GM12878 (cell line): ENCODE data around the gene SNED1. TPM values are rescaled to one million over a fixed set of nuclear protein-coding genes. Genes with fewer than 3 reads are reported as not detected.

Experiments used
- ATAC-seq: fragments of 200-7000 bp; cut with Tn5 transposase; 3 replicates; pipeline ENCODE4 v1.9.1; 2020; ENCODE audit warnings: mild to moderate bottlenecking, moderate library complexity
- BruUV-seq: library from RNA; stranded (reverse); fragments of 400-500 nt; replicated peaks from 2 replicates; lab custom pipeline; 2021; lab: Mats Ljungman, UMichigan
- CTCF ChIA-PET: fragments of 300-600 bp; sonication (Branson Sonifier 250); formaldehyde crosslinking; extraction: SDS; loops from one replicate; lab custom pipeline; 2021; ENCODE audit warnings: inconsistent platforms; lab: Yijun Ruan, JAX
- POLR2A ChIA-PET: fragments of 350-600 bp; formaldehyde crosslinking; extraction: SDS; loops from one replicate; lab custom pipeline; 2021; ENCODE audit warnings: inconsistent platforms; lab: Charles Lee
- RAD21 ChIA-PET: fragments of 300-600 bp; sonication (Branson Sonifier 250); formaldehyde crosslinking; loops from one replicate; lab custom pipeline; 2023; ENCODE audit warnings: antibody characterized with exemption; ENCODE audit not compliant: unreplicated experiment; lab: Charles Lee
- SMC1A ChIA-PET: fragments of 300-600 bp; sonication (Branson Sonifier 250); formaldehyde crosslinking; loops from one replicate; lab custom pipeline; 2023; ENCODE audit not compliant: unreplicated experiment, uncharacterized antibody; lab: Charles Lee
- DNase-seq: peaks from one replicate; pipeline ENCODE4 v3.0.0-alpha.2; 2011; ENCODE audit warnings: low read depth, low spot score
- FAIRE-seq: peaks from 3 replicates; lab custom pipeline; 2011; peaks lifted over from hg19 to GRCh38; lab: Jason Lieb, UNC
- H2AFZ ChIP-seq: 2 replicates; pipeline ENCODE4 v1.6.0; 2011; ENCODE audit warnings: low read depth, low read length, control low read depth; ENCODE audit not compliant: control insufficient read depth
- H3K27ac ChIP-seq: 2 replicates; pipeline ENCODE4 v1.5.1; 2011; ENCODE audit warnings: control low read depth; ENCODE audit not compliant: control insufficient read depth, insufficient read depth
- H3K27me3 ChIP-seq, 2 experiments: replicated peaks in 1 of 2; 2 replicates each; pipeline versions ENCODE4 v1.6.0 to v1.6.1; 2011; ENCODE audit warnings: low read length in 1 of 2; ENCODE audit not compliant: control insufficient read depth in 2 of 2, insufficient read depth in 2 of 2
- H3K36me3 ChIP-seq, 2 experiments: 2 replicates each; pipeline ENCODE4 v1.5.1; 2011; ENCODE audit warnings: low read length in 1 of 2; ENCODE audit not compliant: control insufficient read depth in 2 of 2, insufficient read depth in 2 of 2
- H3K4me1 ChIP-seq: 2 replicates; pipeline ENCODE4 v1.6.1; 2011; ENCODE audit warnings: mild to moderate bottlenecking, low read length, moderate library complexity, mixed read lengths; ENCODE audit not compliant: control insufficient read depth, insufficient read depth
- H3K4me2 ChIP-seq: 2 replicates; pipeline ENCODE4 v1.6.0; 2011; ENCODE audit warnings: control low read depth; ENCODE audit not compliant: control insufficient read depth, insufficient read depth
- H3K4me3 ChIP-seq: fragments of 200-600 bp; sonication (generic); 2 replicates; pipeline ENCODE4 v1.5.1; 2016
- H3K79me2 ChIP-seq: 2 replicates; pipeline ENCODE4 v1.6.0; 2011; ENCODE audit warnings: low read length; ENCODE audit not compliant: control insufficient read depth, insufficient read depth
- H3K9ac ChIP-seq: 2 replicates; pipeline ENCODE4 v1.8.0; 2011; ENCODE audit warnings: low read length, control low read depth, mixed read lengths; ENCODE audit not compliant: control insufficient read depth, insufficient read depth
- H3K9me3 ChIP-seq: replicated peaks from 3 replicates; pipeline ENCODE4 v1.5.1; 2011; ENCODE audit warnings: mild to moderate bottlenecking, low read length; ENCODE audit not compliant: control insufficient read depth, insufficient read depth
- H4K20me1 ChIP-seq: 2 replicates; pipeline ENCODE4 v1.6.0; 2011; ENCODE audit not compliant: control insufficient read depth, insufficient read depth
- BCL11A ChIP-seq: IDR thresholded peaks from 2 replicates; pipeline ENCODE4 v1.6.1; 2011; ENCODE audit warnings: low read depth, low read length
- BHLHE40 ChIP-seq, 2 experiments: fragments of 450-650 bp in 1 of 2; IDR thresholded peaks; 2 replicates each; pipeline ENCODE4 v1.6.1; 2011 to 2017; ENCODE audit warnings: low read depth in 2 of 2, borderline replicate concordance in 1 of 2, improper control_type of control experiment in 1 of 2, low read length in 1 of 2, mild to moderate bottlenecking in 1 of 2
- BRCA1 ChIP-seq: IDR thresholded peaks from 2 replicates; pipeline ENCODE4 v1.6.1; 2011; ENCODE audit warnings: low read depth, low read length, improper control_type of control experiment
- CHD2 ChIP-seq: IDR thresholded peaks from 2 replicates; pipeline ENCODE4 v1.6.1; 2011; ENCODE audit warnings: low read depth, low read length, improper control_type of control experiment, borderline replicate concordance
- CREB1 ChIP-seq: IDR thresholded peaks from 2 replicates; pipeline ENCODE4 v1.6.1; 2012; ENCODE audit warnings: low read depth, mild to moderate bottlenecking, inconsistent platforms
- GABPA ChIP-seq: IDR thresholded peaks from 2 replicates; pipeline ENCODE4 v1.6.1; 2014; ENCODE audit warnings: antibody characterized with exemption, low read depth, mild to moderate bottlenecking, inconsistent platforms
- HCFC1 ChIP-seq: fragments of 150-350 bp; IDR thresholded peaks from 2 replicates; pipeline ENCODE4 v1.6.1; 2014; ENCODE audit warnings: low read length
- NR2F1 ChIP-seq: fragments of 450-650 bp; conservative IDR thresholded peaks from 2 replicates; pipeline ENCODE4 v1.6.1; 2017; ENCODE audit warnings: mild to moderate bottlenecking
- PAX5 ChIP-seq: IDR thresholded peaks from 2 replicates; pipeline ENCODE4 v1.6.1; 2011; ENCODE audit warnings: low read depth, low read length, borderline replicate concordance
- SIX5 ChIP-seq: IDR thresholded peaks from 2 replicates; pipeline ENCODE4 v1.6.1; 2011; ENCODE audit warnings: mild to moderate bottlenecking, low read depth, low read length, moderate library complexity; ENCODE audit not compliant: severe bottlenecking
- SP1 ChIP-seq: IDR thresholded peaks from one replicate; pipeline ENCODE4 v1.6.1; 2011; ENCODE audit warnings: low read depth, low read length
- WGBS: methylation state at CpG from one replicate; pipeline ENCODE4 v1.1.6; 2016; ENCODE audit warnings: low lambda C conversion rate; ENCODE audit not compliant: insufficient replicate concordance, insufficient coverage; ENCODE audit errors: missing lambda C conversion rate; 5-methylcytosine and 5-hydroxymethylcytosine counted together
- in situ Hi-C: fragments of 300-500 bp; cut with MboI; formaldehyde crosslinking; loops from 9 replicates; pipeline ENCODE4 v1.14.3; 2018; ENCODE audit warnings: mixed read lengths
- intact Hi-C: fragments of 100-400 bp; cut with micrococcal nuclease; formaldehyde crosslinking; loops from one replicate; pipeline ENCODE4 v1.14.2; 2022; ENCODE audit not compliant: unreplicated experiment
- polyA plus RNA-seq, 11 experiments: library from polyadenylated mRNA; depleted of rRNA in 4 of 11; unstranded in 6 of 11; stranded (reverse) in 5 of 11; fragments of >200 nt; fragmentation: Nextera tagmentation in 4 of 11; fragmentation: Illumina TruSeq in 1 of 11; extraction: Ambion mirVana in 4 of 11; extraction: Trizol in 1 of 11; gene quantifications; 1 replicate in 1 of 11; 2 replicates in 10 of 11; pipeline versions ENCODE4 v1.2.1 to v1.2.3, GENCODE V29; 2011 to 2016; ENCODE audit warnings: inconsistent platforms in 2 of 11, missing spikeins in 2 of 11, low read depth in 1 of 11
- total RNA-seq, 4 experiments: library from RNA; depleted of rRNA in 3 of 4; stranded (reverse); fragments of >200 nt in 3 of 4; fragmentation: Illumina TruSeq in 1 of 4; extraction: Trizol in 1 of 4; gene quantifications; 2 replicates each; pipeline versions ENCODE4 v1.2.1 to v1.2.3, GENCODE V29; 2013 to 2021
- TF ChIP-seq, protein P1 (sequence below): fragments of 450-650 bp; IDR thresholded peaks from 2 replicates; pipeline ENCODE4 v1.6.1; 2017; ENCODE audit warnings: mild to moderate bottlenecking
- TF ChIP-seq, protein P2 (sequence below): IDR thresholded peaks from 2 replicates; pipeline ENCODE4 v1.6.1; 2012; ENCODE audit warnings: improper control_type of control experiment, low read depth, low read length; ENCODE audit not compliant: insufficient replicate concordance

Gene SNED1
- total and polyA plus RNA-seq, 10 of the 15 experiments (the other 5 are each of a cell fraction or from before 2014, with no cell fraction given) = 0.05 to 8.4 (median 3.0) TPM

DNA sequence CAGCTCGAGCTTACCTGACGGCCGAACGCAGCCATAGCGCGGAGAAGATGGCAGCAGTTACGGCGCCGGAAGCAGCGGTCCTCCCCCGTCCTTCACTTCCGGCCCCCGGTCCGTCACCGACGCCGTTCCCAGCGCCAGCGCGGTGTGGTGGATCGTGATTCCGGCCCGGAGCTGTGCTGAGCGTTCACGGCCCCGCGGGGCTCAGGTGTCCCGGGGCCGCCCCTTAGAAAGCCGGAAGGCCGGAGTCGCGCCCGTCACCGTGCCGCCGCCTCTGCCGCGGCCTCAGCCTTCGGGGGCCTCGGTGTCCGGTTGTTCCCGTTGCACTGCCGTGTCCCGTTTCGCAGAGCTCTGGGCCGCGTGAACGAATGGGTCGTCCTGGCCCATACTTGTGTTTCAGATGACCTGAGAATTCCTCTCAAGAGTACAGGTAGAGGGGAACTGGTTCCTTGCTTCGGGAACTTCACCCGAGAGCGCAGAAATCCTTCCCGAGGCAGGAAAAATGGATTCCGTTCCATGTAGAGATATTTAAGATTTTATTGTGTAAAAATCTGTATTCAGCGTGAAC is 103.9 kb downstream of the SNED1 start, which contains the start of gene MTERF4 (continued):
- TF ChIP-seq, protein P1, sequence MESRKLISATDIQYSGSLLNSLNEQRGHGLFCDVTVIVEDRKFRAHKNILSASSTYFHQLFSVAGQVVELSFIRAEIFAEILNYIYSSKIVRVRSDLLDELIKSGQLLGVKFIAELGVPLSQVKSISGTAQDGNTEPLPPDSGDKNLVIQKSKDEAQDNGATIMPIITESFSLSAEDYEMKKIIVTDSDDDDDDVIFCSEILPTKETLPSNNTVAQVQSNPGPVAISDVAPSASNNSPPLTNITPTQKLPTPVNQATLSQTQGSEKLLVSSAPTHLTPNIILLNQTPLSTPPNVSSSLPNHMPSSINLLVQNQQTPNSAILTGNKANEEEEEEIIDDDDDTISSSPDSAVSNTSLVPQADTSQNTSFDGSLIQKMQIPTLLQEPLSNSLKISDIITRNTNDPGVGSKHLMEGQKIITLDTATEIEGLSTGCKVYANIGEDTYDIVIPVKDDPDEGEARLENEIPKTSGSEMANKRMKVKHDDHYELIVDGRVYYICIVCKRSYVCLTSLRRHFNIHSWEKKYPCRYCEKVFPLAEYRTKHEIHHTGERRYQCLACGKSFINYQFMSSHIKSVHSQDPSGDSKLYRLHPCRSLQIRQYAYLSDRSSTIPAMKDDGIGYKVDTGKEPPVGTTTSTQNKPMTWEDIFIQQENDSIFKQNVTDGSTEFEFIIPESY = no peak
- TF ChIP-seq CREB1 (peak; percentile 86), CHD2 (peak; percentile 84), NR2F1 (peak; percentile 59; the same call in 1 of the 2 replicates), HCFC1 (peak; percentile 93)

DNA sequence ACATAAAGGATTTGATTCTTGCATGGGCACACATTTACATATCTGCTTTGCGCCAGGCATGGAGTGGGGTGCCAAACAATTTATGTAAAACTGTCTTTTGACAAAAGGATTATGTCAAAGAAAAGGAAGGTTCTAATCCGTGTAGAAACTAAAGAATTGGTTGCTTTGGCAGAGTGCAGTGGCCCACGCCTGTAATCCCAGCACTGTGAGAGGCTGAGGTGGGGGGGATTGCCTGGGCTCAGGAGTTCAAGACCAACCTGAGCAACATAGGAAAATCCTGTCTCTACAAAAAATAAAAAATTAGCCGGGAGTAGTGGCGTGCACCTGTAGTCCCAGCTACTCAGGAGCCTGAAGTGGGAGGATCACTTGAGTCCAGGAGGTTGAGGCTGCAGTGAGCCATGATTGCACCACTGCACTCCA is 104.8 kb downstream of the SNED1 start:
- H3K9ac ChIP-seq = peak overlapping the region; percentile 95
- intact Hi-C loops (loop anchor here (5.0 kb wide), 2 partner anchors 44 to 214 kb away; partner anchors contain the start of genes HDLBP, PASK and SEPTIN2), in situ Hi-C loops (no loop called here)
- FAIRE-seq (no peak), ATAC-seq (no peak), DNase-seq (no peak)
- H3K79me2 ChIP-seq = peaks cover 55% of the 10 kb centered on the region
- H4K20me1 ChIP-seq = no peaks in the 10 kb centered on the region
- ChIA-PET RAD21 (interaction anchor here (2.1 to 5.0 kb wide), 2 partner anchors 15 to 47 kb away, joined by 7 to 62 read pairs; partner anchors contain the start of genes PASK and PPP1R7), POLR2A (interaction anchor here (0.7 to 4.9 kb wide), 3 partner anchors 8 to 47 kb away, joined by 5 to 54 read pairs (median 14); partner anchors contain the start of genes PASK and PPP1R7), CTCF (no interaction called here), SMC1A (interaction anchor here (6.3 kb wide), 1 partner anchor 9 kb away, joined by 53 read pairs; no protein-coding TSS in a partner anchor)
- no peaks in the 10 kb centered on the region for H3K9me3 ChIP-seq
- H3K27ac ChIP-seq = peak overlapping the region; percentile 90
- WGBS = 2% methylated on average over 5 of the region's 5 CpGs
- peak overlapping the region; percentile 58 for H3K4me2 ChIP-seq
- peaks cover 4 to 7% of the 10 kb centered on the region in 2 experiments; a peak in 3 of 4 replicates for H3K36me3 ChIP-seq
- no TSS peak for BruUV-seq
- H3K4me3 ChIP-seq = peak overlapping the region; percentile 80
- no peaks in the 10 kb centered on the region for H3K27me3 ChIP-seq
- peaks cover 23% of the 10 kb centered on the region for H3K4me1 ChIP-seq
- peak overlapping the region; percentile 57 for H2AFZ ChIP-seq
- TF ChIP-seq BRCA1 = no peak
- TF ChIP-seq GABPA = no peak
- no peak for TF ChIP-seq HCFC1
- no peak for TF ChIP-seq SP1
- no peak for TF ChIP-seq PAX5
- no peak for TF ChIP-seq BCL11A
- TF ChIP-seq BHLHE40 (IDR thresholded peaks at IDR 0.05; ENCODE audit: borderline replicate concordance in 1 of 2, low read depth in 2 of 2, low read length in 1 of 2) = no peak
- TF ChIP-seq, protein P2, sequence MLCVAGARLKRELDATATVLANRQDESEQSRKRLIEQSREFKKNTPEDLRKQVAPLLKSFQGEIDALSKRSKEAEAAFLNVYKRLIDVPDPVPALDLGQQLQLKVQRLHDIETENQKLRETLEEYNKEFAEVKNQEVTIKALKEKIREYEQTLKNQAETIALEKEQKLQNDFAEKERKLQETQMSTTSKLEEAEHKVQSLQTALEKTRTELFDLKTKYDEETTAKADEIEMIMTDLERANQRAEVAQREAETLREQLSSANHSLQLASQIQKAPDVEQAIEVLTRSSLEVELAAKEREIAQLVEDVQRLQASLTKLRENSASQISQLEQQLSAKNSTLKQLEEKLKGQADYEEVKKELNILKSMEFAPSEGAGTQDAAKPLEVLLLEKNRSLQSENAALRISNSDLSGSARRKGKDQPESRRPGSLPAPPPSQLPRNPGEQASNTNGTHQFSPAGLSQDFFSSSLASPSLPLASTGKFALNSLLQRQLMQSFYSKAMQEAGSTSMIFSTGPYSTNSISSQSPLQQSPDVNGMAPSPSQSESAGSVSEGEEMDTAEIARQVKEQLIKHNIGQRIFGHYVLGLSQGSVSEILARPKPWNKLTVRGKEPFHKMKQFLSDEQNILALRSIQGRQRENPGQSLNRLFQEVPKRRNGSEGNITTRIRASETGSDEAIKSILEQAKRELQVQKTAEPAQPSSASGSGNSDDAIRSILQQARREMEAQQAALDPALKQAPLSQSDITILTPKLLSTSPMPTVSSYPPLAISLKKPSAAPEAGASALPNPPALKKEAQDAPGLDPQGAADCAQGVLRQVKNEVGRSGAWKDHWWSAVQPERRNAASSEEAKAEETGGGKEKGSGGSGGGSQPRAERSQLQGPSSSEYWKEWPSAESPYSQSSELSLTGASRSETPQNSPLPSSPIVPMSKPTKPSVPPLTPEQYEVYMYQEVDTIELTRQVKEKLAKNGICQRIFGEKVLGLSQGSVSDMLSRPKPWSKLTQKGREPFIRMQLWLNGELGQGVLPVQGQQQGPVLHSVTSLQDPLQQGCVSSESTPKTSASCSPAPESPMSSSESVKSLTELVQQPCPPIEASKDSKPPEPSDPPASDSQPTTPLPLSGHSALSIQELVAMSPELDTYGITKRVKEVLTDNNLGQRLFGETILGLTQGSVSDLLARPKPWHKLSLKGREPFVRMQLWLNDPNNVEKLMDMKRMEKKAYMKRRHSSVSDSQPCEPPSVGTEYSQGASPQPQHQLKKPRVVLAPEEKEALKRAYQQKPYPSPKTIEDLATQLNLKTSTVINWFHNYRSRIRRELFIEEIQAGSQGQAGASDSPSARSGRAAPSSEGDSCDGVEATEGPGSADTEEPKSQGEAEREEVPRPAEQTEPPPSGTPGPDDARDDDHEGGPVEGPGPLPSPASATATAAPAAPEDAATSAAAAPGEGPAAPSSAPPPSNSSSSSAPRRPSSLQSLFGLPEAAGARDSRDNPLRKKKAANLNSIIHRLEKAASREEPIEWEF = no peak
- TF ChIP-seq SIX5 = no peak
